HTERT RPE-1 (cell line): ENCODE measurements around the gene PAAF1.

Experiments
- in situ Hi-C: fragments of 300-500 bp; cut with MboI; formaldehyde crosslinking; loops from 4 replicates; pipeline ENCODE4 v1.14.3; 2020; ENCODE audit warnings: low sequenced_read_pairs

Gene PAAF1

DNA sequence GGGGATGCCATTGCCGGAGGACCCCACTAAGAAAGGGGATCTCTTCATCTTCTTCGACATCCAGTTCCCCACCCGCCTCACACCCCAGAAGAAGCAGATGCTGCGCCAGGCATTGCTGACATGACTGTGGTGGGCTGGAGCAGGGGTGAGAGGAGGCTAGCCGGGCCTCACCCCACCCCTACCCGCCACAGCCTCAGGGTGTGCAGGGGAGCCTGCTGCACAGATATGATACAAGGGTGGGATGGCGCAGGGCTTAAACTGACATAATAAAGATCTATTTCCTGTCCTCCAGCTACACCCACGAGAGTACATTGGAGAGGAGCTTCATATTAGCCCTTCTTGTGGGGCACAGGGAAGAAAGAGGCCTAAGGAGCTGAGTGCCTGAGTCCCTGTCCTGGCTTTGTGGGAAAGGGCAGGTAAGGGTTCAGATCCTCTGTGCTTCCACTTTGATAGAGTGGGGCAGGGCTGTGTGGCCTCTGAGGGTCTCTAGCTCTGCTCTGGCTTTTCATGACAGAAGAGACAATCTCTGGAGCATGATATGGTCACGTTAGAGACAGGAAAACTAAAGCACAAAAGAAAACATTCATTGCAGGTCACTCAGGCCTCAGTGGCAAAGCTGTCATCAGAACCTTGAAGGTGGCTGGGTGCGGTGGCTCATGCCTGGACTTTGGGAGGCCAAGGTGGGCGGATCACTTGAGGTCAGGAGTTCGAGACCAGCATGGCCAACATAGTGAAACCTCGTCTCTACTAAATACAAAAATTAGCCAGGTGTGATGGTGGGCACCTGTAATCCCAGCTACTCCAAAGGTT, 93.4 kb downstream of the PAAF1 start:
- in situ Hi-C loops = no loop called here

DNA sequence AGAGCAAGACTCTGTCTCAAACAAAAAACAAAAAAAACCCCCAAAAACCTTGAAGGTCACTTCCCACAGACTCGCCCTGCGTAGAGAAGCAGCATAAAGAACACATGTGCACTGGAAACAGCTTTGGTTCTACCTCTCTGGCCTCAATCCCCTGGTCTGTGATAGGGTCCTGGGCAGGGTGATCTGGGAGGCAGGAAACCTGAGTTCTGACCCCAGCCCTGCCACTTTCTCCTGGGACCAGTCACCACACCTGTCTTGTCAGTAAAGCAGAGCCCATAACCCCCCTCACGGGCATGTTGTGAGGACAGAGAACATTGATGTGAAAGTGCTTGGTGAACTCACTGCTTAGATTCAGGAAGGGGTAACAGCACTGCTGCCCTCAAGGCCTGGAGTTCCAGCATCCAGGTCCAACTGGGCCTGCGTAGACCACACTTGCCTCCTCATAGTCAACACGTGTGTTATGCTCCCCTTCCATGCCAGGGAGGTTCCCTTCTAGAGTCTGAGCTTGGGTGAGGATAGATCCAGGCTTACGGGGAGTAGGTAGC, 94.4 kb downstream of the PAAF1 start:
- in situ Hi-C loops = no loop called here

- in situ Hi-C loops = no loop called here
These were observed 95.4 kb downstream of the PAAF1 start for GRCh38 chr11:73972187-73972586.

- in situ Hi-C loops = no loop called here
These were observed 96.0 kb downstream of the PAAF1 start for GRCh38 chr11:73972620-73973449.

- in situ Hi-C loops = no loop called here
These were observed 98.0 kb downstream of the PAAF1 start for GRCh38 chr11:73974604-73975478.

DNA sequence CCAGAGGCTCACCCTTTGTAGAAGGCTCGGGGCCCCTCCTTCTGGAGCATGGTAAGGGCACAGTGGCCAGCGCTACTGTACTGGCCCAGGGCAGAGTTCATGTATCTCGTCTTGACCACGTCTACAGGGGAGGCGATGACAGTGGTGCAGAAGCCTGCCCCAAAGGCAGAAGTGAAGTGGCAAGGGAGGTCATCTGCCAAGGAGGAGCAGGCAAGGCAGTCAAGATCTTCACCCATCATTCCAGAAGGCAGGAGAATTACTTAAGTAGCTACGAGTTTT, 98.6 kb downstream of the PAAF1 start:
- in situ Hi-C loops = no loop called here

- in situ Hi-C loops = no loop called here
These were observed 99.8 kb downstream of the PAAF1 start for GRCh38 chr11:73976451-73977151.

DNA sequence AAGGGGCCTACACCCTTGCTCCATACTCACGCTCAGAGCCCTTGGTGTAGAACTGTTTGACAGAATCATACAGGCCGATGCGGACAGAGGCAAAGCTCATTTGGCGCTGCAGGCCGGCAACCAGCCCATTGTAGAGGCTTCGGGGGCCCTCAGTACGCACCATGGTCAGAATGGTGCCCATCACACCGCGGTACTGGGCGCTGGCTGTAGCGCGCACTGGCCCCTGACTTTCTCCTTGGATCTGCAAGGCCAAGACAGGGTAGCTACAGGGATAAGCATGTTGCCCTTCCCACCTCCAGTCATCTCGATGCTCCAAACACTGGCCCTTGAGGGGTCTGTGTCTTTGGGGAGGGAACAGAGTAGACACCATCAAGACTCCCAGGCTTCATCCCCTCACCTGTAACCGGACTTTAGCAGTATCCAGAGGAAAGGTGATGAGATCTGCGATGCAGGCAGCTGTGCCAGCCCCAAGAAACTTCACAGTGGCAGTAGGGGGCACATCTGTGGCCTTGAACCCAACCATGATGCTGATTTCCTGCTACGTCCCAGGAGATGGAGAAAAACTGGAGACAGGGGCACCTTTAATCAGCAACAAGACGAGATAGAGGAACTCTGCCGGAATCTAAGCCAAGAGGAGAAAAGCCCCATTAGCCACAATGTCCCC, 101.2 kb downstream of the PAAF1 start:
- in situ Hi-C loops = no loop called here

DNA sequence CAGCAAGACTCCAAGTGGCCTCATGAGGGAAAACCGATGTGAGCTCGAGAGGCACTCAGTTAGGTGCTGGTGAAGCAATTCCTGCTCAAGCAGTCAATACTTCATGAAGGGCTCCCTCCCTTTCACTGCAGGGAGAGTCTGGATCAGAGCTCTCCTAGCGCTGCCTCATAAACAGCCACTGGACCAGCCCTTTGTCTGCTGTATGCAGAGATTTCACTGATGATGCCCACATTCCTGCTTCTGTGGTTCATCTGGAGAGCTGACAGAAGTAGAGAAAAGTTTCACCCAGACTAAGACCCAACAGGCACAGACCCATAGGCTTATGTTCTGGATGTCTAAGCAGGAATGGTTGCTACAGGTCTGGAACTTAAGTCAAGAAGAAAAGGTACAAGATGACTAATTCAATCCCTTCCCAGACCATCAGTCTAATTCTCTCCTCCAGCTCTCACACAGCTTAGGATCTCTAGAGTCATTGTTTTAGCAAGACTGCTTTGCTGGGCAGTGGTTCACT, 101.8 kb downstream of the PAAF1 start:
- in situ Hi-C loops = no loop called here

GRCh38 chr11:73980001-73980961, 103.5 kb downstream of the PAAF1 start:
- in situ Hi-C loops = no loop called here
